HepG2 (cell line): ENCODE measurements around the gene PCLO. TPM values are rescaled to one million over a fixed set of nuclear protein-coding genes. Genes with fewer than 3 reads are reported as not detected.

Experiments
- ATAC-seq: fragments of 200-7000 bp; cut with Tn5 transposase; 3 replicates; pipeline ENCODE4 v1.9.1; 2020; ENCODE audit warnings: mild to moderate bottlenecking, moderate library complexity
- BruUV-seq: library from RNA; stranded (reverse); fragments of 400-500 nt; replicated peaks from 2 replicates; lab custom pipeline; 2021; lab: Mats Ljungman, UMichigan
- CTCF ChIA-PET: fragments of 300-600 bp; formaldehyde crosslinking; extraction: SDS; loops from one replicate; lab custom pipeline; 2021; ENCODE audit warnings: low total read pairs, inconsistent platforms, low intra/inter-chr PET ratio; lab: Yijun Ruan, JAX
- POLR2A ChIA-PET: fragments of 350-600 bp; sonication (Branson Sonifier 250); formaldehyde crosslinking; loops from one replicate; lab custom pipeline; 2020; ENCODE audit warnings: antibody characterized with exemption, inconsistent platforms; lab: Yijun Ruan, JAX
- DNase-seq: peaks from one replicate; pipeline ENCODE4 v3.0.0-alpha.2; 2015; ENCODE audit warnings: low spot score
- FAIRE-seq: peaks from 3 replicates; lab custom pipeline; 2011; peaks lifted over from hg19 to GRCh38; lab: Jason Lieb, UNC
- H2AFZ ChIP-seq: one replicate; pipeline ENCODE4 v1.6.1; 2011; ENCODE audit warnings: low read length, inconsistent platforms
- H3K27ac ChIP-seq: fragments of 300-600 bp; 3 replicates; pipeline ENCODE4 v1.8.0; 2011; ENCODE audit warnings: mixed run types, mild to moderate bottlenecking, mixed read lengths, low read length, inconsistent platforms; ENCODE audit not compliant: insufficient read depth; ENCODE audit errors: extremely low read length
- H3K27me3 ChIP-seq, 2 experiments: fragments of 200-600 bp in 1 of 2; 2 replicates in 1 of 2; 3 replicates in 1 of 2; pipeline versions ENCODE4 v1.6.0 to v1.8.0; 2011; ENCODE audit warnings: low read length in 2 of 2, mild to moderate bottlenecking in 2 of 2, moderate library complexity in 2 of 2, inconsistent platforms in 1 of 2; ENCODE audit not compliant: insufficient read depth in 2 of 2, control insufficient read depth in 1 of 2
- H3K36me3 ChIP-seq, 2 experiments: fragments of 200-600 bp in 1 of 2; replicated peaks in 1 of 2; 2 replicates in 1 of 2; 3 replicates in 1 of 2; pipeline versions ENCODE4 v1.5.1 to v1.8.0; 2011; ENCODE audit warnings: low read length in 2 of 2, inconsistent platforms in 1 of 2; ENCODE audit not compliant: insufficient read depth in 2 of 2, control insufficient read depth in 1 of 2
- H3K4me1 ChIP-seq: 2 replicates; pipeline ENCODE4 v1.5.1; 2012; ENCODE audit warnings: low read length, inconsistent platforms; ENCODE audit not compliant: insufficient read depth
- H3K4me2 ChIP-seq: 2 replicates; pipeline ENCODE4 v1.6.0; 2011; ENCODE audit warnings: low read depth, low read length, inconsistent platforms
- H3K4me3 ChIP-seq, 3 experiments: fragments of 200-600 bp in 1 of 3; sonication (generic), shearing (Covaris generic) in 1 of 3; replicated peaks in 1 of 3; 2 replicates each; pipeline ENCODE4 v1.5.1; 2011 to 2016; ENCODE audit warnings: low read length in 3 of 3, inconsistent platforms in 2 of 3, low read depth in 2 of 3, mild to moderate bottlenecking in 2 of 3, control low read depth in 1 of 3, mixed read lengths in 1 of 3; ENCODE audit not compliant: insufficient read depth in 1 of 3
- H3K79me2 ChIP-seq: one replicate; pipeline ENCODE4 v1.6.1; 2011; ENCODE audit warnings: low read length, inconsistent platforms; ENCODE audit not compliant: insufficient read depth
- H3K9ac ChIP-seq: 2 replicates; pipeline ENCODE4 v1.6.0; 2011; ENCODE audit warnings: mild to moderate bottlenecking, low read depth, low read length, inconsistent platforms; ENCODE audit not compliant: insufficient read depth
- H3K9me3 ChIP-seq: 2 replicates; pipeline ENCODE4 v1.5.1; 2012; ENCODE audit warnings: mild to moderate bottlenecking, low read length
- H4K20me1 ChIP-seq: 2 replicates; pipeline ENCODE4 v1.6.0; 2011; ENCODE audit warnings: inconsistent platforms, mild to moderate bottlenecking, low read length, moderate library complexity; ENCODE audit not compliant: insufficient read depth
- ARHGAP35 ChIP-seq: sonication (generic); formaldehyde crosslinking; IDR thresholded peaks from 2 replicates; pipeline ENCODE4 v1.9.0; 2022; ENCODE audit warnings: mild to moderate bottlenecking, inconsistent platforms, moderate library complexity, missing genetic modification reagents, borderline replicate concordance
- ATRX ChIP-seq: sonication (generic); formaldehyde crosslinking; IDR thresholded peaks from 2 replicates; pipeline ENCODE4 v1.4.0; 2020; ENCODE audit warnings: missing genetic modification reagents, borderline replicate concordance
- CHD2 ChIP-seq: IDR thresholded peaks from 2 replicates; pipeline ENCODE4 v1.6.1; 2011; ENCODE audit warnings: low read depth, low read length, improper control_type of control experiment
- SSRP1 ChIP-seq: IDR thresholded peaks from 2 replicates; pipeline ENCODE4 v1.6.1; 2016; ENCODE audit warnings: control low read depth
- ZFP62 ChIP-seq: sonication (generic); formaldehyde crosslinking; IDR thresholded peaks from 2 replicates; pipeline ENCODE4 v1.4.0; 2020; ENCODE audit warnings: missing genetic modification reagents
- ZFP82 ChIP-seq: sonication (generic); formaldehyde crosslinking; IDR thresholded peaks from 2 replicates; pipeline ENCODE4 v1.5.1; 2020; ENCODE audit warnings: mild to moderate bottlenecking, missing genetic modification reagents, borderline replicate concordance
- ZNF317 ChIP-seq: sonication (generic); formaldehyde crosslinking; IDR thresholded peaks from 2 replicates; pipeline ENCODE4 v1.5.0; 2020; ENCODE audit warnings: mild to moderate bottlenecking, missing genetic modification reagents
- ZNF362 ChIP-seq: sonication (generic); formaldehyde crosslinking; IDR thresholded peaks from 2 replicates; pipeline ENCODE4 v1.4.0; 2020; ENCODE audit warnings: missing genetic modification reagents, mild to moderate bottlenecking, borderline replicate concordance
- ZNF503 ChIP-seq: sonication (generic); formaldehyde crosslinking; IDR thresholded peaks from 2 replicates; pipeline ENCODE4 v1.4.0; 2020; ENCODE audit warnings: missing genetic modification reagents
- WGBS: methylation state at CpG from one replicate; pipeline ENCODE4 v1.1.6; 2017; ENCODE audit warnings: low lambda C conversion rate; 5-methylcytosine and 5-hydroxymethylcytosine counted together
- in situ Hi-C: cut with HindIII; loops from 2 replicates; pipeline ENCODE4 v1.10.0; 2017; ENCODE audit warnings: low pct_unique_long_range_greater_than_20kb; ENCODE audit not compliant: extremely low pct_ligation_motif_present
- intact Hi-C: fragments of 100-400 bp; cut with micrococcal nuclease; formaldehyde crosslinking; loops from one replicate; pipeline ENCODE4 v1.10.0; 2022; ENCODE audit not compliant: unreplicated experiment
- polyA plus RNA-seq, 8 experiments: library from polyadenylated mRNA; depleted of rRNA in 3 of 8; stranded (reverse) in 7 of 8; unstranded in 1 of 8; fragments of >200 nt; fragmentation: Illumina TruSeq in 4 of 8; extraction: Trizol in 4 of 8; gene quantifications; 2 replicates each; pipeline versions ENCODE4 v1.2.1 to v1.2.3, GENCODE V29; 2011 to 2016; ENCODE audit warnings: low read depth in 4 of 8, missing spikeins in 1 of 8, mixed read lengths in 1 of 8; ENCODE audit not compliant: insufficient read depth in 1 of 8
- total RNA-seq, 5 experiments: library from RNA; depleted of rRNA; stranded (reverse); fragments of >200 nt; fragmentation: Illumina TruSeq; extraction: Trizol; gene quantifications; 2 replicates each; pipeline ENCODE4 v1.2.3, GENCODE V29; 2016; ENCODE audit warnings: low read depth in 1 of 5

Gene PCLO
- total and polyA plus RNA-seq, 2 of the 13 experiments (the other 11 are each of a cell fraction or from before 2014, with no cell fraction given): 0.07 to 0.29 TPM

- Histone ChIP-seq H3K4me2 (no peak overlapping the region), H2AFZ (no peak overlapping the region), H3K4me1 (no peaks in the 10 kb centered on the region), H3K36me3 (no peaks in the 10 kb centered on the region), H3K9ac (no peak overlapping the region), H3K4me3 (no peak overlapping the region), H3K9me3 (no peaks in the 10 kb centered on the region), H3K27ac (no peak overlapping the region), H4K20me1 (no peaks in the 10 kb centered on the region), H3K79me2 (no peaks in the 10 kb centered on the region), H3K27me3 (no peaks in the 10 kb centered on the region)
- DNase-seq (no peak), FAIRE-seq (no peak), ATAC-seq (no peak)
- TF ChIP-seq ARHGAP35 (CRISPR knock-in tag): no peak
- TF ChIP-seq SSRP1 (CRISPR knock-in tag): no peak
- no peak for TF ChIP-seq ZFP62 (CRISPR knock-in tag)
- no peak for TF ChIP-seq ZNF503 (CRISPR knock-in tag)
- no peak for TF ChIP-seq CHD2
- no peak for TF ChIP-seq ZNF317 (CRISPR knock-in tag)
- TF ChIP-seq ZNF362 (CRISPR knock-in tag): no peak
- TF ChIP-seq ZFP82: no peak
- no peak for TF ChIP-seq ATRX (CRISPR knock-in tag)
- POLR2A ChIA-PET: no interaction called here
- intact Hi-C loops (no loop called here), in situ Hi-C loops (no loop called here)
- CTCF ChIA-PET: no interaction called here
- WGBS: 41% methylated on average over 4 of the region's 4 CpGs
- no TSS peak for BruUV-seq
These were observed 311.6 kb downstream of the PCLO start for GRCh38 chr7:82851121-82851520.
